MM.1S (cell line): Measurements from ENCODE around the gene CBFA2T2.

Experiments
- CTCF ChIP-seq: fragments of 300-600 bp; sonication (generic); IDR thresholded peaks from 2 replicates; pipeline ENCODE4 v1.5.1; 2016; ENCODE audit warnings: antibody characterized with exemption, low read length, mixed read lengths
- EZH2phosphoT487 ChIP-seq: fragments of 300-600 bp; sonication (generic); IDR thresholded peaks from 2 replicates; pipeline ENCODE4 v1.6.1; 2018; ENCODE audit warnings: antibody characterized with exemption, low read length

- TF ChIP-seq CTCF, result no peak
- TF ChIP-seq EZH2phosphoT487, result no peak
Observed at GRCh38 chr20:33673114-33673409, 183.2 kb downstream of the CBFA2T2 start.
